NB4 (cell line): ENCODE measurements around the gene OSM.

ENCODE experiments used
- MYC ChIP-seq: IDR thresholded peaks from 2 replicates; pipeline ENCODE4 v1.6.1; 2011; ENCODE audit warnings: low read depth, low read length
- POLR2A ChIP-seq: IDR thresholded peaks from 2 replicates; pipeline ENCODE4 v1.6.1; 2011; ENCODE audit warnings: mild to moderate bottlenecking; ENCODE audit not compliant: insufficient read length; ENCODE audit errors: extremely low read depth
- TF ChIP-seq, protein P1 (sequence below): IDR thresholded peaks from one replicate; pipeline ENCODE4 v1.5.1; 2012; ENCODE audit warnings: low read depth, low read length
- TF ChIP-seq, protein P2 (sequence below): IDR thresholded peaks from 2 replicates; pipeline ENCODE4 v1.6.1; 2011; ENCODE audit warnings: low read depth, low read length

DNA sequence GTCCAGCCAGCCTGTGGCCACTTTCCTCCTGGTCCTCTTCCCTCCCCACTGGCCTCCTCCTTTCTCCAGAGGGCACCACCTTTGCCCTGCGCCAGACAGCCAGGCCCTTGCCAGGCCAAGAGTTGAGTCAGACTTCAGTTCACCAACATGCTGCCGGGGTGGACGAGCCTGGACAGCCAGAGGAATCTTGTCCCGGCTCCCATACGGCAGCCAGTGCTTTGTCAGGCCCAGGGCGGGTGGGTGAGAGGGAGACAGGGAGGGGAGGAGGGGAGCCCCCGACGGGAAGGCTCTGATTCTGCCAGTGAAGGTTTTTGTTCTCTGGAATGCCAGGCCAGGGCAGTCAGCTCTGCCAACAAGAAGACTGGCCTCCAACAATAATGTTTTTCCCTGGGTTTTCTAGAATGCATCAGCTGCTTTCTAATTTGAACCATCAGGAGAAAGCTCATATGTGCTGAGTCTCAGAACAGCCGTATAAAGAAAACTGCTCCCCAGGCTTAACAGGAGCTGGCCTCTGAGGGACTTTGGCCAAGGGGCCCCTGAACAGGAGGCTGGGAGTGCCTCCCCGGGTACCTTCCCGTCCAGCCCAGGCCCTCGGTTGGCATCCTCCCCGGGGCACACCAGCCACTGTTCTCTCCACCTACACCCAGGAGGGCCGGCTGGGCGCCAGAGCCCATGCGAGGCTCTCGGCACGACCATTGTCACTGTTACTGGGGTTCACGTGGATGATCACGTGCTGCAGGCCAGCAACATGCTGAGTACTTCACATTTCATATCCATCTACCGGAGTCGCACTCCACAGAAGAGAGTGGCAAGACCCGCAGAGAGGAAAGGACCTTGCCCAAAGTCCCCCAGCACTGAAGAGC lies 48.7 kb downstream of the OSM start:
- TF ChIP-seq, protein P1, sequence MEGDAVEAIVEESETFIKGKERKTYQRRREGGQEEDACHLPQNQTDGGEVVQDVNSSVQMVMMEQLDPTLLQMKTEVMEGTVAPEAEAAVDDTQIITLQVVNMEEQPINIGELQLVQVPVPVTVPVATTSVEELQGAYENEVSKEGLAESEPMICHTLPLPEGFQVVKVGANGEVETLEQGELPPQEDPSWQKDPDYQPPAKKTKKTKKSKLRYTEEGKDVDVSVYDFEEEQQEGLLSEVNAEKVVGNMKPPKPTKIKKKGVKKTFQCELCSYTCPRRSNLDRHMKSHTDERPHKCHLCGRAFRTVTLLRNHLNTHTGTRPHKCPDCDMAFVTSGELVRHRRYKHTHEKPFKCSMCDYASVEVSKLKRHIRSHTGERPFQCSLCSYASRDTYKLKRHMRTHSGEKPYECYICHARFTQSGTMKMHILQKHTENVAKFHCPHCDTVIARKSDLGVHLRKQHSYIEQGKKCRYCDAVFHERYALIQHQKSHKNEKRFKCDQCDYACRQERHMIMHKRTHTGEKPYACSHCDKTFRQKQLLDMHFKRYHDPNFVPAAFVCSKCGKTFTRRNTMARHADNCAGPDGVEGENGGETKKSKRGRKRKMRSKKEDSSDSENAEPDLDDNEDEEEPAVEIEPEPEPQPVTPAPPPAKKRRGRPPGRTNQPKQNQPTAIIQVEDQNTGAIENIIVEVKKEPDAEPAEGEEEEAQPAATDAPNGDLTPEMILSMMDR, result no peak
- TF ChIP-seq POLR2A, result no peak
- TF ChIP-seq MYC, result no peak
- TF ChIP-seq, protein P2, sequence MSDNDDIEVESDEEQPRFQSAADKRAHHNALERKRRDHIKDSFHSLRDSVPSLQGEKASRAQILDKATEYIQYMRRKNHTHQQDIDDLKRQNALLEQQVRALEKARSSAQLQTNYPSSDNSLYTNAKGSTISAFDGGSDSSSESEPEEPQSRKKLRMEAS, result no peak
